HepG2 (cell line): ENCODE measurements around the gene SRD5A3. TPM values are rescaled to one million over a fixed set of nuclear protein-coding genes. Genes with fewer than 3 reads are reported as not detected.

ENCODE experiments used
- ATF1 ChIP-seq: IDR thresholded peaks from 2 replicates; pipeline ENCODE4 v1.6.1; 2016; ENCODE audit warnings: mild to moderate bottlenecking, control low read depth
- BCL3 ChIP-seq: sonication (generic); formaldehyde crosslinking; IDR thresholded peaks from 2 replicates; pipeline ENCODE4 v1.5.1; 2020; ENCODE audit warnings: mild to moderate bottlenecking, missing genetic modification reagents, moderate library complexity
- E2F5 ChIP-seq: sonication (generic); formaldehyde crosslinking; conservative IDR thresholded peaks from 2 replicates; pipeline ENCODE4 v1.4.0; 2020; ENCODE audit warnings: missing genetic modification reagents
- ELF1 ChIP-seq: sonication (generic); formaldehyde crosslinking; IDR thresholded peaks from 2 replicates; pipeline ENCODE4 v1.4.0; 2020; ENCODE audit warnings: missing genetic modification reagents
- HDAC6 ChIP-seq: fragments of 200-600 bp; sonication (generic); IDR thresholded peaks from 2 replicates; pipeline ENCODE4 v1.7.0; 2017; ENCODE audit warnings: mild to moderate bottlenecking, antibody characterized with exemption, low read length, low read depth
- HINFP ChIP-seq: sonication (generic); formaldehyde crosslinking; IDR thresholded peaks from 2 replicates; pipeline ENCODE4 v1.4.0; 2020; ENCODE audit warnings: low read depth, mild to moderate bottlenecking, missing genetic modification reagents
- HMG20A ChIP-seq: IDR thresholded peaks from 2 replicates; pipeline ENCODE4 v1.6.1; 2016; ENCODE audit warnings: borderline replicate concordance
- HNRNPLL ChIP-seq: fragments of 200-400 bp; formaldehyde crosslinking; IDR thresholded peaks from 2 replicates; pipeline ENCODE4 v1.6.1; 2017; ENCODE audit warnings: mild to moderate bottlenecking, low read depth, low read length; ENCODE audit not compliant: poor library complexity, severe bottlenecking
- KDM1A ChIP-seq: IDR thresholded peaks from 2 replicates; pipeline ENCODE4 v1.6.1; 2016; ENCODE audit warnings: missing compliant biosample characterization
- MBNL3 ChIP-seq: fragments of 250-450 bp; sonication (Bioruptor Pico); conservative IDR thresholded peaks from 2 replicates; pipeline ENCODE4 v1.8.0; 2022; ENCODE audit warnings: mild to moderate bottlenecking, inconsistent platforms
- POLR2A ChIP-seq, 2 experiments: IDR thresholded peaks; 2 replicates each; pipeline ENCODE4 v1.6.1; 2011; ENCODE audit warnings: low read depth in 2 of 2, low read length in 2 of 2, mild to moderate bottlenecking in 1 of 2, moderate library complexity in 1 of 2; ENCODE audit not compliant: insufficient read depth in 1 of 2
- SNAI1 ChIP-seq: sonication (generic); formaldehyde crosslinking; IDR thresholded peaks from 2 replicates; pipeline ENCODE4 v1.5.0; 2020; ENCODE audit warnings: mild to moderate bottlenecking, missing genetic modification reagents, borderline replicate concordance
- THAP8 ChIP-seq: sonication (generic); formaldehyde crosslinking; IDR thresholded peaks from 2 replicates; pipeline ENCODE4 v1.5.1; 2020; ENCODE audit warnings: missing genetic modification reagents, mild to moderate bottlenecking, borderline replicate concordance
- ZKSCAN8 ChIP-seq: IDR thresholded peaks from 2 replicates; pipeline ENCODE4 v1.6.1; 2016; ENCODE audit warnings: borderline replicate concordance, missing genetic modification reagents, missing compliant biosample characterization
- ZNF142 ChIP-seq: sonication (generic); formaldehyde crosslinking; IDR thresholded peaks from 2 replicates; pipeline ENCODE4 v1.4.0; 2020; ENCODE audit warnings: missing genetic modification reagents
- ZNF337 ChIP-seq: sonication (generic); formaldehyde crosslinking; IDR thresholded peaks from 2 replicates; pipeline ENCODE4 v1.5.1; 2020; ENCODE audit warnings: missing genetic modification reagents, low read depth, mild to moderate bottlenecking, borderline replicate concordance
- ZNF441 ChIP-seq: sonication (generic); formaldehyde crosslinking; IDR thresholded peaks from 2 replicates; pipeline ENCODE4 v1.7.0; 2021; ENCODE audit warnings: missing genetic modification reagents, borderline replicate concordance
- ZNF510 ChIP-seq: sonication (generic); formaldehyde crosslinking; IDR thresholded peaks from 2 replicates; pipeline ENCODE4 v1.4.0; 2020; ENCODE audit warnings: low read depth, mild to moderate bottlenecking, missing genetic modification reagents
- ZNF850 ChIP-seq: sonication (generic); formaldehyde crosslinking; conservative IDR thresholded peaks from 2 replicates; pipeline ENCODE4 v1.9.0; 2021; ENCODE audit warnings: mild to moderate bottlenecking, missing genetic modification reagents
- polyA plus RNA-seq, 8 experiments: library from polyadenylated mRNA; depleted of rRNA in 3 of 8; stranded (reverse) in 7 of 8; unstranded in 1 of 8; fragments of >200 nt; fragmentation: Illumina TruSeq in 4 of 8; extraction: Trizol in 4 of 8; gene quantifications; 2 replicates each; pipeline versions ENCODE4 v1.2.1 to v1.2.3, GENCODE V29; 2011 to 2016; ENCODE audit warnings: low read depth in 4 of 8, missing spikeins in 1 of 8, mixed read lengths in 1 of 8; ENCODE audit not compliant: insufficient read depth in 1 of 8
- total RNA-seq, 5 experiments: library from RNA; depleted of rRNA; stranded (reverse); fragments of >200 nt; fragmentation: Illumina TruSeq; extraction: Trizol; gene quantifications; 2 replicates each; pipeline ENCODE4 v1.2.3, GENCODE V29; 2016; ENCODE audit warnings: low read depth in 1 of 5

The SRD5A3 gene
- total and polyA plus RNA-seq, 2 of the 13 experiments (the other 11 are each of a cell fraction or from before 2014, with no cell fraction given): 12.4 to 18.4 TPM

GRCh38 chr4:55395529-55396307, 49.7 kb downstream of the SRD5A3 start, which contains the start of gene TMEM165 (continued):
- TF ChIP-seq BCL3 (CRISPR knock-in tag) (0 out of 2 replicates have a peak, but pooled peaks have one; percentile 18), ZNF441 (CRISPR knock-in tag) (peak; percentile 58), ZKSCAN8 (CRISPR knock-in tag) (no peak), ZNF142 (CRISPR knock-in tag) (0 out of 2 replicates have a peak, but pooled peaks have one; percentile 33), HDAC6 (no peak), E2F5 (CRISPR knock-in tag) (no peak), POLR2A (IDR thresholded peaks at IDR 0.05; ENCODE audit: insufficient read depth in 1 of 2, low read depth in 2 of 2, low read length in 2 of 2) (peak; percentile 87 to 95), ELF1 (CRISPR knock-in tag) (0 out of 2 replicates have a peak, but pooled peaks have one; percentile 51), ZNF337 (CRISPR knock-in tag) (no peak), ZNF850 (no peak), HNRNPLL (peak; percentile 56), THAP8 (CRISPR knock-in tag) (no peak; the same call in 1 of the 2 replicates), KDM1A (CRISPR knock-in tag) (peak; percentile 2; the same call in 1 of the 2 replicates), MBNL3 (CRISPR knock-in tag) (no peak), HMG20A (no peak), HINFP (CRISPR knock-in tag) (0 out of 2 replicates have a peak, but pooled peaks have one; percentile 18), SNAI1 (CRISPR knock-in tag) (peak; percentile 94), ATF1 (CRISPR knock-in tag) (no peak), ZNF510 (peak; percentile 68; the same call in 1 of the 2 replicates)
